Heart left ventricle (tissue), 13 donors: ENCODE data around the gene SLC25A13.

Experiments
- POLR2A ChIP-seq, 2 donors: fragments of 450-650 bp; IDR thresholded peaks; one replicate each; pipeline ENCODE4 v1.6.1; 2017; ENCODE audit warnings: antibody characterized with exemption in 2 of 2, mild to moderate bottlenecking in 2 of 2, moderate library complexity in 2 of 2
- TF ChIP-seq, protein P1 (sequence below), 12 donors: fragments of 200-600 bp; sonication (generic) in 4 of 12; IDR thresholded peaks; one replicate each; pipeline versions ENCODE4 v1.5.0 to v1.8.0; 2018 to 2022; ENCODE audit warnings: antibody characterized with exemption in 12 of 12, mild to moderate bottlenecking in 5 of 12
- donor health status: ischemic (EF 13 %, LVEDD 7.1; RV severe dilation, severe dysfunction).
- donor health status: DM: no; HTN: yes; CAD: no.
- donor health status: DM: no; HTN: no; CAD: no.
- donor health status: ischemic (EF 25% LVEDD 6.9; RV normal size, moderate dysfunction).
- donor health status: ischemic (EF 25% LVEDD 5.7; RV mildly dilated, moderate dysfunction).
- donor health status: ischemic (EF 35%, LVEDD 5.7; RV mildly dilated, moderate dysfunction).
- donor health status: nonischemic (EF 11% LVEDD 7.7; RV severe dilation, severe dysfunction).
- donor health status: DM: yes; HTN: yes; CAD: no.
- donor health status: PGD.
- donor health status: ischemic (EF 29% LVEDD 5.4; RV normal size, mild dysfunction).
- donor health status: nonischemic (EF 23%, LVEDD 6.1; RV moderate dilation, normal function).

DNA sequence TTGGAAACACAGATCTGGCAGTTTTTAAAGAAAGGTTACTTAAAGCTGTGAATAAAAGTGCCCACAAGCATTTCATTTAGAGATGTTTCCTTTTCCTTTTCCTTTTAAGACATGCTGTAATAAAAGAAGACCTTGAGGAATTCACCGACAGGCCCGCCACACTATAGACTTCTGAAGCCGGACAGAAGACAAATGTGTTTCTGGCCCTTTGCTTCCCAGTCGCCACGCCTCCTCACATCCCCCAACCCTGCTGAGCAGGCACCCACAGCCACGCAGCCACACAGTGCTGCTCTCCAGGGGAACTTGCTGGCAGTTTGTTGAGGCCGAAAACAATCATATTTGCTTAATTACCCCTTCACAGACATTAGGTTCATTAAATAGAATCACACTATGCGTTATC lies 83.4 kb downstream of the SLC25A13 start:
- TF ChIP-seq, protein P1, sequence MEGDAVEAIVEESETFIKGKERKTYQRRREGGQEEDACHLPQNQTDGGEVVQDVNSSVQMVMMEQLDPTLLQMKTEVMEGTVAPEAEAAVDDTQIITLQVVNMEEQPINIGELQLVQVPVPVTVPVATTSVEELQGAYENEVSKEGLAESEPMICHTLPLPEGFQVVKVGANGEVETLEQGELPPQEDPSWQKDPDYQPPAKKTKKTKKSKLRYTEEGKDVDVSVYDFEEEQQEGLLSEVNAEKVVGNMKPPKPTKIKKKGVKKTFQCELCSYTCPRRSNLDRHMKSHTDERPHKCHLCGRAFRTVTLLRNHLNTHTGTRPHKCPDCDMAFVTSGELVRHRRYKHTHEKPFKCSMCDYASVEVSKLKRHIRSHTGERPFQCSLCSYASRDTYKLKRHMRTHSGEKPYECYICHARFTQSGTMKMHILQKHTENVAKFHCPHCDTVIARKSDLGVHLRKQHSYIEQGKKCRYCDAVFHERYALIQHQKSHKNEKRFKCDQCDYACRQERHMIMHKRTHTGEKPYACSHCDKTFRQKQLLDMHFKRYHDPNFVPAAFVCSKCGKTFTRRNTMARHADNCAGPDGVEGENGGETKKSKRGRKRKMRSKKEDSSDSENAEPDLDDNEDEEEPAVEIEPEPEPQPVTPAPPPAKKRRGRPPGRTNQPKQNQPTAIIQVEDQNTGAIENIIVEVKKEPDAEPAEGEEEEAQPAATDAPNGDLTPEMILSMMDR (IDR thresholded peaks at IDR 0.05) = no peak
- no peak for TF ChIP-seq POLR2A (IDR thresholded peaks at IDR 0.05)
